GM12878 (cell line): ENCODE data around the gene ZNF668.

Experiments used
- CEBPB ChIP-seq, 2 experiments: fragments of 150-350 bp in 1 of 2; IDR thresholded peaks; 2 replicates each; pipeline ENCODE4 v1.6.1; 2012 to 2014; ENCODE audit warnings: low read depth in 2 of 2, low read length in 2 of 2, borderline replicate concordance in 1 of 2, inconsistent platforms in 1 of 2
- CREB1 ChIP-seq: IDR thresholded peaks from 2 replicates; pipeline ENCODE4 v1.6.1; 2012; ENCODE audit warnings: low read depth, mild to moderate bottlenecking, inconsistent platforms

GRCh38 chr16:31076319-31076718 lies 2.3 kb upstream of the ZNF668 start:
- TF ChIP-seq CEBPB (IDR thresholded peaks at IDR 0.05; ENCODE audit: borderline replicate concordance in 1 of 2, low read depth in 2 of 2, low read length in 2 of 2) (no peak), CREB1 (no peak)
